GM12878 (cell line): ENCODE results near the gene LRRC23.

Experiments
- CHD2 ChIP-seq: IDR thresholded peaks from 2 replicates; pipeline ENCODE4 v1.6.1; 2011; ENCODE audit warnings: low read depth, low read length, improper control_type of control experiment, borderline replicate concordance
- CREM ChIP-seq: IDR thresholded peaks from 2 replicates; pipeline ENCODE4 v1.6.1; 2014; ENCODE audit warnings: antibody characterized with exemption, low read depth
- MTA3 ChIP-seq: IDR thresholded peaks from 2 replicates; pipeline ENCODE4 v1.6.1; 2012; ENCODE audit warnings: low read length, inconsistent platforms, borderline replicate concordance
- PML ChIP-seq: IDR thresholded peaks from 2 replicates; pipeline ENCODE4 v1.6.1; 2012; ENCODE audit warnings: low read length, inconsistent platforms
- POLR2AphosphoS2 ChIP-seq: IDR thresholded peaks from 2 replicates; pipeline ENCODE4 v1.6.1; 2011; ENCODE audit warnings: low read depth, mild to moderate bottlenecking, low read length, improper control_type of control experiment, moderate library complexity
- RAD21 ChIP-seq: IDR thresholded peaks from 2 replicates; pipeline ENCODE4 v1.6.1; 2011; ENCODE audit warnings: mild to moderate bottlenecking, low read depth, low read length, moderate library complexity; ENCODE audit not compliant: insufficient read depth
- SP1 ChIP-seq: IDR thresholded peaks from one replicate; pipeline ENCODE4 v1.6.1; 2011; ENCODE audit warnings: low read depth, low read length
- SREBF1 ChIP-seq: IDR thresholded peaks from 2 replicates; pipeline ENCODE4 v1.6.1; 2012; ENCODE audit warnings: mild to moderate bottlenecking, low read length
- STAT3 ChIP-seq: IDR thresholded peaks from 2 replicates; pipeline ENCODE4 v1.6.1; 2011; ENCODE audit warnings: low read depth, low read length, improper control_type of control experiment
- TF ChIP-seq, protein P1 (sequence below), 3 experiments: IDR thresholded peaks in 2 of 3; conservative IDR thresholded peaks in 1 of 3; 2 replicates each; pipeline ENCODE4 v1.5.1; 2011; ENCODE audit warnings: low read depth in 3 of 3, low read length in 3 of 3, mild to moderate bottlenecking in 3 of 3, control low read depth in 2 of 3, moderate library complexity in 2 of 3, inconsistent platforms in 1 of 3, mixed read lengths in 1 of 3; ENCODE audit not compliant: control insufficient read depth in 2 of 3, insufficient read depth in 1 of 3; ENCODE audit errors: extremely low read depth in 1 of 3
- TF ChIP-seq, protein P2 (sequence below): fragments of 450-650 bp; IDR thresholded peaks from 2 replicates; pipeline ENCODE4 v1.6.1; 2018; ENCODE audit warnings: borderline replicate concordance, mild to moderate bottlenecking; ENCODE audit not compliant: partially characterized antibody
- TF ChIP-seq, protein P3 (sequence below): IDR thresholded peaks from 2 replicates; pipeline ENCODE4 v1.6.1; 2012; ENCODE audit warnings: improper control_type of control experiment, low read depth, low read length; ENCODE audit not compliant: insufficient replicate concordance
- TF ChIP-seq, protein P4 (sequence below): IDR thresholded peaks from 2 replicates; pipeline ENCODE4 v1.6.1; 2011; ENCODE audit warnings: low read depth, low read length, improper control_type of control experiment, borderline replicate concordance

DNA sequence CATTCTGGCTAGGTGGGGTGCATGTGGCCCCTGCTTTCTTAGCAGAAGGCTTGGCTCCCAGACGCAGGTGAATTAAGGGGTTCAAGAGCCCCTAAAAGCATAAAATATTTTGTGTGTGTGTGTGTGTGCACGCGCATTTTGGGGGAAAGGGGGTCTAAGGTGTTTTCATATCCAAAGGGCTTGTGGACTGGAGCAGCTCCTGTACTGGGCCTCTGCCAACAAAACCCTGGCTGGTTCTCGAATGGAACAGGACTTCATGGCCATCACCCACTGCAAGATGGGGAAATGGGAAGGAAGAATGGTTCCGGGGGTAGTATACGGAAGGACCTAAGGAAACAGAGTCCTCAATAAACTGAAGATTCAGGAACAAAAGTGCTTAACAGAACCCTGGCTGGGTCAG lies 19.2 kb downstream of the LRRC23 start:
- TF ChIP-seq, protein P1, sequence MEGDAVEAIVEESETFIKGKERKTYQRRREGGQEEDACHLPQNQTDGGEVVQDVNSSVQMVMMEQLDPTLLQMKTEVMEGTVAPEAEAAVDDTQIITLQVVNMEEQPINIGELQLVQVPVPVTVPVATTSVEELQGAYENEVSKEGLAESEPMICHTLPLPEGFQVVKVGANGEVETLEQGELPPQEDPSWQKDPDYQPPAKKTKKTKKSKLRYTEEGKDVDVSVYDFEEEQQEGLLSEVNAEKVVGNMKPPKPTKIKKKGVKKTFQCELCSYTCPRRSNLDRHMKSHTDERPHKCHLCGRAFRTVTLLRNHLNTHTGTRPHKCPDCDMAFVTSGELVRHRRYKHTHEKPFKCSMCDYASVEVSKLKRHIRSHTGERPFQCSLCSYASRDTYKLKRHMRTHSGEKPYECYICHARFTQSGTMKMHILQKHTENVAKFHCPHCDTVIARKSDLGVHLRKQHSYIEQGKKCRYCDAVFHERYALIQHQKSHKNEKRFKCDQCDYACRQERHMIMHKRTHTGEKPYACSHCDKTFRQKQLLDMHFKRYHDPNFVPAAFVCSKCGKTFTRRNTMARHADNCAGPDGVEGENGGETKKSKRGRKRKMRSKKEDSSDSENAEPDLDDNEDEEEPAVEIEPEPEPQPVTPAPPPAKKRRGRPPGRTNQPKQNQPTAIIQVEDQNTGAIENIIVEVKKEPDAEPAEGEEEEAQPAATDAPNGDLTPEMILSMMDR (IDR thresholded peaks at IDR 0.05 in 2 of 3, conservative IDR thresholded peaks at IDR 0.05 in 1 of 3; ENCODE audit: control insufficient read depth in 2 of 3, extremely low read depth in 1 of 3, insufficient read depth in 1 of 3, low read depth in 3 of 3, low read length in 3 of 3) = no peak
- no peak for TF ChIP-seq SP1
- no peak; the same call in 1 of the 2 replicates for TF ChIP-seq MTA3
- TF ChIP-seq, protein P2, sequence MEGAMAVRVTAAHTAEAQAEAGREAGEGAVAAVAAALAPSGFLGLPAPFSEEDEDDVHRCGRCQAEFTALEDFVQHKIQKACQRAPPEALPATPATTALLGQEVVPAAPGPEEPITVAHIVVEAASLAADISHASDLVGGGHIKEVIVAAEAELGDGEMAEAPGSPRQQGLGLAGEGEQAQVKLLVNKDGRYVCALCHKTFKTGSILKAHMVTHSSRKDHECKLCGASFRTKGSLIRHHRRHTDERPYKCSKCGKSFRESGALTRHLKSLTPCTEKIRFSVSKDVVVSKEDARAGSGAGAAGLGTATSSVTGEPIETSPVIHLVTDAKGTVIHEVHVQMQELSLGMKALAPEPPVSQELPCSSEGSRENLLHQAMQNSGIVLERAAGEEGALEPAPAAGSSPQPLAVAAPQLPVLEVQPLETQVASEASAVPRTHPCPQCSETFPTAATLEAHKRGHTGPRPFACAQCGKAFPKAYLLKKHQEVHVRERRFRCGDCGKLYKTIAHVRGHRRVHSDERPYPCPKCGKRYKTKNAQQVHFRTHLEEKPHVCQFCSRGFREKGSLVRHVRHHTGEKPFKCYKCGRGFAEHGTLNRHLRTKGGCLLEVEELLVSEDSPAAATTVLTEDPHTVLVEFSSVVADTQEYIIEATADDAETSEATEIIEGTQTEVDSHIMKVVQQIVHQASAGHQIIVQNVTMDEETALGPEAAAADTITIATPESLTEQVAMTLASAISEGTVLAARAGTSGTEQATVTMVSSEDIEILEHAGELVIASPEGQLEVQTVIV = no peak
- no peak for TF ChIP-seq RAD21
- no peak for TF ChIP-seq CHD2
- TF ChIP-seq STAT3 = no peak
- no peak for TF ChIP-seq PML
- TF ChIP-seq SREBF1 = no peak
- no peak for TF ChIP-seq POLR2AphosphoS2
- TF ChIP-seq CREM = no peak
- TF ChIP-seq, protein P3, sequence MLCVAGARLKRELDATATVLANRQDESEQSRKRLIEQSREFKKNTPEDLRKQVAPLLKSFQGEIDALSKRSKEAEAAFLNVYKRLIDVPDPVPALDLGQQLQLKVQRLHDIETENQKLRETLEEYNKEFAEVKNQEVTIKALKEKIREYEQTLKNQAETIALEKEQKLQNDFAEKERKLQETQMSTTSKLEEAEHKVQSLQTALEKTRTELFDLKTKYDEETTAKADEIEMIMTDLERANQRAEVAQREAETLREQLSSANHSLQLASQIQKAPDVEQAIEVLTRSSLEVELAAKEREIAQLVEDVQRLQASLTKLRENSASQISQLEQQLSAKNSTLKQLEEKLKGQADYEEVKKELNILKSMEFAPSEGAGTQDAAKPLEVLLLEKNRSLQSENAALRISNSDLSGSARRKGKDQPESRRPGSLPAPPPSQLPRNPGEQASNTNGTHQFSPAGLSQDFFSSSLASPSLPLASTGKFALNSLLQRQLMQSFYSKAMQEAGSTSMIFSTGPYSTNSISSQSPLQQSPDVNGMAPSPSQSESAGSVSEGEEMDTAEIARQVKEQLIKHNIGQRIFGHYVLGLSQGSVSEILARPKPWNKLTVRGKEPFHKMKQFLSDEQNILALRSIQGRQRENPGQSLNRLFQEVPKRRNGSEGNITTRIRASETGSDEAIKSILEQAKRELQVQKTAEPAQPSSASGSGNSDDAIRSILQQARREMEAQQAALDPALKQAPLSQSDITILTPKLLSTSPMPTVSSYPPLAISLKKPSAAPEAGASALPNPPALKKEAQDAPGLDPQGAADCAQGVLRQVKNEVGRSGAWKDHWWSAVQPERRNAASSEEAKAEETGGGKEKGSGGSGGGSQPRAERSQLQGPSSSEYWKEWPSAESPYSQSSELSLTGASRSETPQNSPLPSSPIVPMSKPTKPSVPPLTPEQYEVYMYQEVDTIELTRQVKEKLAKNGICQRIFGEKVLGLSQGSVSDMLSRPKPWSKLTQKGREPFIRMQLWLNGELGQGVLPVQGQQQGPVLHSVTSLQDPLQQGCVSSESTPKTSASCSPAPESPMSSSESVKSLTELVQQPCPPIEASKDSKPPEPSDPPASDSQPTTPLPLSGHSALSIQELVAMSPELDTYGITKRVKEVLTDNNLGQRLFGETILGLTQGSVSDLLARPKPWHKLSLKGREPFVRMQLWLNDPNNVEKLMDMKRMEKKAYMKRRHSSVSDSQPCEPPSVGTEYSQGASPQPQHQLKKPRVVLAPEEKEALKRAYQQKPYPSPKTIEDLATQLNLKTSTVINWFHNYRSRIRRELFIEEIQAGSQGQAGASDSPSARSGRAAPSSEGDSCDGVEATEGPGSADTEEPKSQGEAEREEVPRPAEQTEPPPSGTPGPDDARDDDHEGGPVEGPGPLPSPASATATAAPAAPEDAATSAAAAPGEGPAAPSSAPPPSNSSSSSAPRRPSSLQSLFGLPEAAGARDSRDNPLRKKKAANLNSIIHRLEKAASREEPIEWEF = no peak
- TF ChIP-seq, protein P4, sequence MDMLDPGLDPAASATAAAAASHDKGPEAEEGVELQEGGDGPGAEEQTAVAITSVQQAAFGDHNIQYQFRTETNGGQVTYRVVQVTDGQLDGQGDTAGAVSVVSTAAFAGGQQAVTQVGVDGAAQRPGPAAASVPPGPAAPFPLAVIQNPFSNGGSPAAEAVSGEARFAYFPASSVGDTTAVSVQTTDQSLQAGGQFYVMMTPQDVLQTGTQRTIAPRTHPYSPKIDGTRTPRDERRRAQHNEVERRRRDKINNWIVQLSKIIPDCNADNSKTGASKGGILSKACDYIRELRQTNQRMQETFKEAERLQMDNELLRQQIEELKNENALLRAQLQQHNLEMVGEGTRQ = no peak
